Activated CD4-positive, alpha-beta T cell treated with anti-CD3 and anti-CD28 coated beads, Interleukin-2, amount 10 ng/mL, durations not matched to agents 7 days and 5 days (primary cell): ENCODE results near the gene GEMIN5. TPM values are rescaled to one million over a fixed set of nuclear protein-coding genes. Genes with fewer than 3 reads are reported as not detected.

Experiments used
- CTCF ChIA-PET: fragments of 350-600 bp; sonication (Branson Sonifier 250); formaldehyde crosslinking; loops from one replicate; lab custom pipeline; 2021; ENCODE audit warnings: antibody characterized with exemption; lab: Charles Lee
- POLR2A ChIA-PET: fragments of 350-600 bp; sonication (Branson Sonifier 250); formaldehyde crosslinking; loops from one replicate; lab custom pipeline; 2021; ENCODE audit warnings: antibody characterized with exemption; lab: Charles Lee
- DNase-seq: peaks from one replicate; pipeline ENCODE4 v3.0.0-alpha.2; 2020
- H3K27ac Mint-ChIP-seq: one replicate; pipeline ENCODE4 v1.8.0; 2021; ENCODE audit warnings: mild to moderate bottlenecking, moderate library complexity, mixed read lengths
- H3K27me3 Mint-ChIP-seq: one replicate; pipeline ENCODE4 v1.8.0; 2021; ENCODE audit warnings: mixed read lengths
- H3K36me3 Mint-ChIP-seq: one replicate; pipeline ENCODE4 v1.8.0; 2021; ENCODE audit warnings: low read depth, mixed read lengths
- H3K4me1 Mint-ChIP-seq: one replicate; pipeline ENCODE4 v1.8.0; 2021; ENCODE audit warnings: mixed read lengths
- H3K4me3 Mint-ChIP-seq: one replicate; pipeline ENCODE4 v1.8.0; 2021; ENCODE audit warnings: mild to moderate bottlenecking, moderate library complexity, mixed read lengths
- H3K9me3 Mint-ChIP-seq: one replicate; pipeline ENCODE4 v1.8.0; 2021; ENCODE audit warnings: mixed read lengths
- total RNA-seq, 2 experiments: library from RNA; stranded (reverse); gene quantifications; one replicate each; pipeline ENCODE4 v1.2.3, GENCODE V29; 2021

GEMIN5 gene
- total RNA-seq, 2 experiments from 2014 or later = 15.7 to 17.8 TPM

- no peak for DNase-seq
- Mint-ChIP-seq H3K4me1 (peaks cover 3% of the 10 kb centered on the region), H3K36me3 (no peaks in the 10 kb centered on the region), H3K4me3 (no peak within 1 kb of the TSS), H3K27me3 (no peaks in the 10 kb centered on the region), H3K9me3 (no peaks in the 10 kb centered on the region), H3K27ac (peak within 1 kb of the TSS; percentile 27)
- POLR2A ChIA-PET = no interaction called here
- CTCF ChIA-PET = interaction anchor here (1.7 kb wide), 1 partner anchor 14 kb away, joined by 6 read pairs; no protein-coding TSS in a partner anchor
These were observed 87.6 kb downstream of the GEMIN5 start, which contains the start of gene FAXDC2 for GRCh38 chr5:154850255-154851062. FAXDC2 (minus strand) TSS chr5:154850603; CDS start chr5:154838178, 12,425 bp downstream.

- no peak overlapping the region for H3K4me3 Mint-ChIP-seq
- no peaks in the 10 kb centered on the region for H3K36me3 Mint-ChIP-seq
- H3K27ac Mint-ChIP-seq = no peak overlapping the region
- POLR2A ChIA-PET = no interaction called here
- H3K4me1 Mint-ChIP-seq = peaks cover 3% of the 10 kb centered on the region
- H3K9me3 Mint-ChIP-seq = no peaks in the 10 kb centered on the region
- CTCF ChIA-PET = interaction anchor here (0.7 to 1.7 kb wide), 3 partner anchors 10 to 28 kb away, joined by 3 to 6 read pairs (median 3); no protein-coding TSS in a partner anchor
- no peaks in the 10 kb centered on the region for H3K27me3 Mint-ChIP-seq
- DNase-seq = no peak
These were observed 88.2 kb downstream of the GEMIN5 start for GRCh38 chr5:154849791-154850201.

GRCh38 chr5:154849264-154849785 is 88.7 kb downstream of the GEMIN5 start:
- ChIA-PET POLR2A (no interaction called here), CTCF (interaction anchor here (0.7 to 1.7 kb wide), 5 partner anchors 10 to 27 kb away, joined by 3 to 6 read pairs (median 3); no protein-coding TSS in a partner anchor)
- no peak for DNase-seq
- Mint-ChIP-seq H3K9me3 (no peaks in the 10 kb centered on the region), H3K4me3 (no peak overlapping the region), H3K36me3 (no peaks in the 10 kb centered on the region), H3K4me1 (peaks cover 3% of the 10 kb centered on the region), H3K27ac (no peak overlapping the region), H3K27me3 (no peaks in the 10 kb centered on the region)

- Mint-ChIP-seq H3K9me3 (no peaks in the 10 kb centered on the region), H3K4me1 (peaks cover 4% of the 10 kb centered on the region), H3K4me3 (no peak overlapping the region), H3K27me3 (no peaks in the 10 kb centered on the region), H3K36me3 (no peaks in the 10 kb centered on the region), H3K27ac (no peak overlapping the region)
- no peak for DNase-seq
- CTCF ChIA-PET = interaction anchor here (1.3 kb wide), 1 partner anchor 9 kb away, joined by 4 read pairs; no protein-coding TSS in a partner anchor
- POLR2A ChIA-PET = interaction anchor here (0.6 kb wide), 1 partner anchor 15 kb away, joined by 3 read pairs; no protein-coding TSS in a partner anchor
These were observed 93.2 kb downstream of the GEMIN5 start for GRCh38 chr5:154844809-154845208.

GRCh38 chr5:154842689-154843530 is 95.1 kb downstream of the GEMIN5 start:
- Mint-ChIP-seq H3K4me1 (peaks cover 4% of the 10 kb centered on the region), H3K4me3 (no peak overlapping the region), H3K27me3 (no peaks in the 10 kb centered on the region), H3K27ac (no peak overlapping the region), H3K9me3 (no peaks in the 10 kb centered on the region), H3K36me3 (no peaks in the 10 kb centered on the region)
- ChIA-PET CTCF (interaction anchor here (1.0 kb wide), 1 partner anchor 10 kb away, joined by 3 read pairs; no protein-coding TSS in a partner anchor), POLR2A (no interaction called here)
- DNase-seq = no peak

- Mint-ChIP-seq H3K9me3 (no peaks in the 10 kb centered on the region), H3K36me3 (peaks cover 4% of the 10 kb centered on the region), H3K27me3 (no peaks in the 10 kb centered on the region), H3K4me3 (no peak overlapping the region), H3K27ac (no peak overlapping the region), H3K4me1 (peaks cover 4% of the 10 kb centered on the region)
- no peak for DNase-seq
- CTCF ChIA-PET = interaction anchor here (1.4 kb wide), 1 partner anchor 17 kb away, joined by 4 read pairs; no protein-coding TSS in a partner anchor
- POLR2A ChIA-PET = no interaction called here
These were observed 96.7 kb downstream of the GEMIN5 start for GRCh38 chr5:154841273-154841661.

- ChIA-PET CTCF (interaction anchor here (1.0 to 1.6 kb wide), 3 partner anchors 9 to 98 kb away, joined by 3 to 4 read pairs (median 3); partner anchors contain the start of gene GEMIN5), POLR2A (no interaction called here)
- no peak for DNase-seq
These were observed 97.4 kb downstream of the GEMIN5 start for GRCh38 chr5:154840435-154841272.

More at GRCh38 chr5:154840435-154841272, 97.4 kb downstream of the GEMIN5 start:
- H3K36me3 Mint-ChIP-seq = peaks cover 4% of the 10 kb centered on the region
- H3K27ac Mint-ChIP-seq = peak overlapping the region; percentile 76
- H3K27me3 Mint-ChIP-seq = no peaks in the 10 kb centered on the region
- no peak overlapping the region for H3K4me3 Mint-ChIP-seq
- no peaks in the 10 kb centered on the region for H3K9me3 Mint-ChIP-seq
- H3K4me1 Mint-ChIP-seq = peaks cover 4% of the 10 kb centered on the region

Other genes starting within 250 kb of the GEMIN5 start
- gene LARP1, start 182.8 kb downstream of the GEMIN5 start, total RNA-seq = 100 to 1,000 TPM; 203 to 213 TPM
- gene FAXDC2, start 87.6 kb downstream of the GEMIN5 start, total RNA-seq = not detected
- 10 to 100 TPM; 78.7 to 84.7 TPM for gene CNOT8, start 79.6 kb downstream of the GEMIN5 start, total RNA-seq
- gene MRPL22, start 2.9 kb upstream of the GEMIN5 start, total RNA-seq = 10 to 100 TPM; 44.2 to 51.0 TPM
- not detected for gene KIF4B, start 75.5 kb upstream of the GEMIN5 start, total RNA-seq